SK-N-SH (cell line): Measurements from ENCODE around the gene TAF4. TPM values are rescaled to one million over a fixed set of nuclear protein-coding genes. Genes with fewer than 3 reads are reported as not detected.

Source experiments
- CTCF ChIA-PET: fragments of 300-600, 350-600 bp; formaldehyde crosslinking; extraction: SDS; loops from one replicate; lab custom pipeline; 2021; lab: Yijun Ruan, JAX
- POLR2A ChIA-PET: fragments of 350-600 bp; sonication (Branson Sonifier 250); formaldehyde crosslinking; extraction: SDS; loops from one replicate; lab custom pipeline; 2020; ENCODE audit warnings: antibody characterized with exemption, inconsistent platforms; lab: Yijun Ruan, JAX
- DNase-seq: peaks from one replicate; pipeline ENCODE4 v3.0.0; 2012
- H2AFZ ChIP-seq: fragments of 200-600 bp; sonication (generic); 2 replicates; pipeline ENCODE4 v1.8.1; 2016; ENCODE audit warnings: antibody characterized with exemption, mild to moderate bottlenecking, low read depth
- H3F3A ChIP-seq: fragments of 200-600 bp; sonication (generic); replicated peaks from 2 replicates; pipeline ENCODE3; 2016; ENCODE audit warnings: antibody characterized with exemption, mild to moderate bottlenecking; ENCODE audit not compliant: insufficient read depth
- H3K27ac ChIP-seq, 2 experiments: fragments of 200-500 bp in 1 of 2; fragments of 200-600 bp in 1 of 2; sonication (Bioruptor generic) in 1 of 2; sonication (generic), shearing (Covaris generic) in 1 of 2; 2 replicates each; pipeline versions ENCODE4 v1.5.1 to v1.6.1; 2014 to 2016; ENCODE audit warnings: low read depth in 2 of 2, inconsistent platforms in 1 of 2, low read length in 1 of 2, mild to moderate bottlenecking in 1 of 2, mixed read lengths in 1 of 2
- H3K27me3 ChIP-seq: fragments of 200-600 bp; sonication (generic), shearing (Covaris generic); 2 replicates; pipeline ENCODE4 v1.6.1; 2016; ENCODE audit warnings: mixed run types; ENCODE audit not compliant: insufficient read depth
- H3K36me3 ChIP-seq, 2 experiments: fragments of 200-500 bp in 1 of 2; fragments of 200-600 bp in 1 of 2; sonication (Bioruptor generic) in 1 of 2; sonication (generic) in 1 of 2; replicated peaks in 1 of 2; 2 replicates each; pipeline versions ENCODE3 to v1.5.1; 2014 to 2016; ENCODE audit warnings: low read length in 1 of 2, mild to moderate bottlenecking in 1 of 2; ENCODE audit not compliant: insufficient read depth in 2 of 2, control insufficient read depth in 1 of 2
- H3K4me1 ChIP-seq, 2 experiments: fragments of 200-500 bp in 1 of 2; fragments of 200-600 bp in 1 of 2; sonication (Bioruptor generic) in 1 of 2; sonication (generic), shearing (Covaris generic) in 1 of 2; 2 replicates each; pipeline versions ENCODE4 v1.5.1 to v1.6.1; 2014 to 2016; ENCODE audit warnings: low read depth in 1 of 2, low read length in 1 of 2, mixed run types in 1 of 2; ENCODE audit not compliant: insufficient read depth in 2 of 2, control insufficient read depth in 1 of 2
- H3K4me2 ChIP-seq: fragments of 200-600 bp; sonication (generic), shearing (Covaris generic); 2 replicates; pipeline ENCODE4 v1.6.1; 2017; ENCODE audit warnings: mixed run types
- H3K4me3 ChIP-seq, 2 experiments: fragments of 200-500 bp in 1 of 2; fragments of 200-600 bp in 1 of 2; sonication (Bioruptor generic) in 1 of 2; sonication (generic), shearing (Covaris generic) in 1 of 2; 2 replicates each; pipeline versions ENCODE4 v1.5.1 to v1.8.1; 2014 to 2016; ENCODE audit warnings: low read depth in 2 of 2, inconsistent platforms in 1 of 2, low read length in 1 of 2, mild to moderate bottlenecking in 1 of 2, mixed read lengths in 1 of 2, moderate library complexity in 1 of 2
- H3K79me2 ChIP-seq: fragments of 200-600 bp; sonication (generic); 2 replicates; pipeline ENCODE4 v1.8.1; 2017; ENCODE audit warnings: mild to moderate bottlenecking; ENCODE audit not compliant: insufficient read depth
- H3K9ac ChIP-seq: fragments of 200-600 bp; sonication (generic); 2 replicates; pipeline ENCODE4 v1.6.1; 2017; ENCODE audit warnings: mixed run types
- H3K9me2 ChIP-seq: fragments of 200-600 bp; sonication (generic); 2 replicates; pipeline ENCODE4 v1.6.1; 2017; ENCODE audit warnings: mixed run types
- H3K9me3 ChIP-seq: fragments of 200-600 bp; sonication (generic); 2 replicates; pipeline ENCODE4 v1.6.1; 2017; ENCODE audit warnings: mixed run types, mild to moderate bottlenecking, moderate library complexity
- H4K20me1 ChIP-seq: fragments of 200-600 bp; sonication (generic); 2 replicates; pipeline ENCODE4 v1.6.1; 2017; ENCODE audit warnings: mild to moderate bottlenecking, mixed run types; ENCODE audit not compliant: insufficient read depth
- CHD2 ChIP-seq: fragments of 150-350 bp; IDR thresholded peaks from 2 replicates; pipeline ENCODE4 v1.6.1; 2018; ENCODE audit warnings: low read length; ENCODE audit not compliant: partially characterized antibody
- FOSL2 ChIP-seq: IDR thresholded peaks from 2 replicates; pipeline ENCODE4 v1.4.0; 2012; ENCODE audit warnings: low read depth, mild to moderate bottlenecking, moderate library complexity, borderline replicate concordance
- FOXJ3 ChIP-seq: sonication (generic); formaldehyde crosslinking; IDR thresholded peaks from 2 replicates; pipeline ENCODE4 v1.5.1; 2020; ENCODE audit warnings: mild to moderate bottlenecking, missing genetic modification reagents
- GABPA ChIP-seq: IDR thresholded peaks from 2 replicates; pipeline ENCODE4 v1.4.0; 2012; ENCODE audit warnings: low read depth, mild to moderate bottlenecking
- JUND ChIP-seq: IDR thresholded peaks from 2 replicates; pipeline ENCODE4 v1.4.0; 2012
- MEF2A ChIP-seq: IDR thresholded peaks from 2 replicates; pipeline ENCODE4 v1.4.0; 2012; ENCODE audit warnings: low read depth, borderline replicate concordance
- MXI1 ChIP-seq: IDR thresholded peaks from 2 replicates; pipeline ENCODE4 v1.6.1; 2012; ENCODE audit warnings: mild to moderate bottlenecking, low read depth, low read length, improper control_type of control experiment
- PBX3 ChIP-seq: IDR thresholded peaks from 2 replicates; pipeline ENCODE4; 2012
- RCOR1 ChIP-seq: fragments of 150-350 bp; IDR thresholded peaks from 2 replicates; pipeline ENCODE4 v1.6.1; 2017; ENCODE audit warnings: antibody characterized with exemption, low read length
- SIN3A ChIP-seq: IDR thresholded peaks from 2 replicates; pipeline ENCODE4 v1.6.1; 2012; ENCODE audit warnings: low read depth, mild to moderate bottlenecking, low read length, moderate library complexity, borderline replicate concordance
- TAF1 ChIP-seq: IDR thresholded peaks from 2 replicates; pipeline ENCODE4 v1.6.1; 2012; ENCODE audit warnings: low read depth, mild to moderate bottlenecking, low read length, moderate library complexity, borderline replicate concordance
- TCF12 ChIP-seq: IDR thresholded peaks from 2 replicates; pipeline ENCODE4 v1.4.0; 2012
- USF1 ChIP-seq: IDR thresholded peaks from 2 replicates; pipeline ENCODE4 v1.4.0; 2012; ENCODE audit warnings: low read depth, borderline replicate concordance
- WGBS: methylation state at CpG from one replicate; pipeline ENCODE4 v1.1.6; 2017; ENCODE audit warnings: low lambda C conversion rate; 5-methylcytosine and 5-hydroxymethylcytosine counted together
- polyA plus RNA-seq, 3 experiments: library from polyadenylated mRNA; depleted of rRNA; stranded (reverse); fragments of >200 nt; gene quantifications; 2 replicates each; pipeline ENCODE4 v1.2.3, GENCODE V29; 2012
- TF ChIP-seq, protein P1 (sequence below): fragments of 150-350 bp; IDR thresholded peaks from 2 replicates; pipeline ENCODE4 v1.6.1; 2016; ENCODE audit warnings: mild to moderate bottlenecking, low read depth, low read length

Gene TAF4
- polyA plus RNA-seq, 1 of the 3 experiments (the other 2 are of a cell fraction), result 4.8 TPM

GRCh38 chr20:62069741-62070216 lies 4.1 kb upstream of the TAF4 start:
- ChIA-PET CTCF (interaction anchor here (0.8 to 1.3 kb wide), 2 partner anchors 24 to 66 kb away, joined by 3 to 6 read pairs; no protein-coding TSS in a partner anchor), POLR2A (no interaction called here)
- Histone ChIP-seq H3K4me1 (peaks cover 9 to 15% of the 10 kb centered on the region in 2 experiments; a peak in 3 of 4 replicates), H3K9ac (no peak overlapping the region), H3F3A (peaks cover 6% of the 10 kb centered on the region), H3K36me3 (no peaks in the 10 kb centered on the region), H3K27me3 (no peaks in the 10 kb centered on the region), H3K9me3 (no peaks in the 10 kb centered on the region), H3K9me2 (no peaks in the 10 kb centered on the region), H3K4me3 (no peak overlapping the region), H3K27ac (no peak overlapping the region), H3K79me2 (no peaks in the 10 kb centered on the region), H2AFZ (no peak overlapping the region), H3K4me2 (no peak overlapping the region), H4K20me1 (no peaks in the 10 kb centered on the region)
- 65% methylated on average over 7 of the region's 11 CpGs for WGBS
- no peak for TF ChIP-seq TCF12
- TF ChIP-seq MEF2A, result no peak
- no peak for TF ChIP-seq CHD2
- TF ChIP-seq FOXJ3 (CRISPR knock-in tag), result no peak
- TF ChIP-seq, protein P1, sequence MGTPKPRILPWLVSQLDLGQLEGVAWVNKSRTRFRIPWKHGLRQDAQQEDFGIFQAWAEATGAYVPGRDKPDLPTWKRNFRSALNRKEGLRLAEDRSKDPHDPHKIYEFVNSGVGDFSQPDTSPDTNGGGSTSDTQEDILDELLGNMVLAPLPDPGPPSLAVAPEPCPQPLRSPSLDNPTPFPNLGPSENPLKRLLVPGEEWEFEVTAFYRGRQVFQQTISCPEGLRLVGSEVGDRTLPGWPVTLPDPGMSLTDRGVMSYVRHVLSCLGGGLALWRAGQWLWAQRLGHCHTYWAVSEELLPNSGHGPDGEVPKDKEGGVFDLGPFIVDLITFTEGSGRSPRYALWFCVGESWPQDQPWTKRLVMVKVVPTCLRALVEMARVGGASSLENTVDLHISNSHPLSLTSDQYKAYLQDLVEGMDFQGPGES, result no peak
- no peak for TF ChIP-seq JUND
- no peak for TF ChIP-seq TAF1
- TF ChIP-seq MXI1, result no peak
- no peak for TF ChIP-seq USF1
- TF ChIP-seq FOSL2, result no peak
- no peak for DNase-seq

GRCh38 chr20:62068997-62069396 lies 3.3 kb upstream of the TAF4 start:
- H3K4me2 ChIP-seq, result no peak overlapping the region
- TF ChIP-seq PBX3 (no peak), SIN3A (no peak), CHD2 (no peak), FOXJ3 (CRISPR knock-in tag) (no peak), GABPA (no peak), RCOR1 (no peak)
- H3K9me2 ChIP-seq, result no peaks in the 10 kb centered on the region
- H3K4me3 ChIP-seq, result no peak overlapping the region
- DNase-seq, result no peak
- H2AFZ ChIP-seq, result no peak overlapping the region
- H3K9ac ChIP-seq, result no peak overlapping the region
- POLR2A ChIA-PET, result no interaction called here
- H3K27ac ChIP-seq, result no peak overlapping the region
- peaks cover 6% of the 10 kb centered on the region for H3F3A ChIP-seq
- no peaks in the 10 kb centered on the region for H3K27me3 ChIP-seq
- H3K9me3 ChIP-seq, result no peaks in the 10 kb centered on the region
- 91% methylated on average over 6 of the region's 7 CpGs for WGBS
- peaks cover 9 to 19% of the 10 kb centered on the region in 2 experiments; a peak in 3 of 4 replicates for H3K4me1 ChIP-seq
- H3K36me3 ChIP-seq, result no peaks in the 10 kb centered on the region
- CTCF ChIA-PET, result interaction anchor here (1.3 to 2.1 kb wide), 2 partner anchors 58 to 67 kb away, joined by 6 to 7 read pairs; no protein-coding TSS in a partner anchor
- H3K79me2 ChIP-seq, result peaks cover 4% of the 10 kb centered on the region
- peaks cover 5% of the 10 kb centered on the region for H4K20me1 ChIP-seq
